Mucosa of stomach (tissue), 1 donor: ENCODE measurements around the gene BRCA1.
"Not testable (repeated sequence)": the region's sequence is repeated elsewhere in the genome, so short reads cannot be mapped to it uniquely, and the experiment has no call there.

Experiments used
- H3K27me3 ChIP-seq: one replicate; pipeline ENCODE4 v1.7.0; 2013; ENCODE audit warnings: mild to moderate bottlenecking, low read length; ENCODE audit not compliant: control insufficient read depth, insufficient read depth
- H3K36me3 ChIP-seq: one replicate; pipeline ENCODE4 v1.7.0; 2013; ENCODE audit warnings: low read length; ENCODE audit not compliant: control insufficient read depth, insufficient read depth
- H3K4me1 ChIP-seq: one replicate; pipeline ENCODE4 v1.7.0; 2013; ENCODE audit warnings: mild to moderate bottlenecking, low read length; ENCODE audit not compliant: control insufficient read depth, insufficient read depth
- H3K4me3 ChIP-seq: one replicate; pipeline ENCODE4 v1.7.0; 2013; ENCODE audit warnings: low read length
- H3K9ac ChIP-seq: one replicate; pipeline ENCODE4 v1.7.0; 2013; ENCODE audit warnings: mild to moderate bottlenecking, low read length, moderate library complexity
- H3K9me3 ChIP-seq: one replicate; pipeline ENCODE4 v1.7.0; 2013; ENCODE audit warnings: mild to moderate bottlenecking, low read length, moderate library complexity; ENCODE audit not compliant: control insufficient read depth
- donor health status: Pancreatic carcinoma.

The BRCA1 gene

DNA sequence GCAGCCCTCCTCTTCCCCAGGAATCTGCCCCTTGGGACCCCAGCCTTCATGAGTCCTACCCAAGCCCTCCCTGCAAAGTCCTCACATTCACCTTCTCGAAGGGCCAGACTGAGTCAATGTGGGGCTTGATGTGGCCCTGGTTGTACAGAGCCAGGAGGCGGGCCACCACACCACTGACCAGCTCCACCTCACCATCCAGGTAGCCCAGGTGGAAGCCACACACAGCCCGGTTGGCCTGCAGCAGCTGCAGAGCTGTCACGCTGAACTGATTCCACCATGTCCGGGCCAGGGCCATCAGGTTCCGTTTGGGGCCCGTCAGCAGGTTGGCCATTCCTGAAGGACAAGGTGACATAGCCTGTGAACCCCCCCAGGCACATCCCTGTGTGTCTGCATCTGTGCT lies 108.9 kb downstream of the BRCA1 start:
- H3K36me3 ChIP-seq, result no peaks in the 10 kb centered on the region
- H3K27me3 ChIP-seq, result no peaks in the 10 kb centered on the region
- peaks cover 49% of the 10 kb centered on the region for H3K4me1 ChIP-seq
- no peak overlapping the region for H3K4me3 ChIP-seq
- H3K9me3 ChIP-seq, result no peaks in the 10 kb centered on the region
- no peak overlapping the region for H3K9ac ChIP-seq

DNA sequence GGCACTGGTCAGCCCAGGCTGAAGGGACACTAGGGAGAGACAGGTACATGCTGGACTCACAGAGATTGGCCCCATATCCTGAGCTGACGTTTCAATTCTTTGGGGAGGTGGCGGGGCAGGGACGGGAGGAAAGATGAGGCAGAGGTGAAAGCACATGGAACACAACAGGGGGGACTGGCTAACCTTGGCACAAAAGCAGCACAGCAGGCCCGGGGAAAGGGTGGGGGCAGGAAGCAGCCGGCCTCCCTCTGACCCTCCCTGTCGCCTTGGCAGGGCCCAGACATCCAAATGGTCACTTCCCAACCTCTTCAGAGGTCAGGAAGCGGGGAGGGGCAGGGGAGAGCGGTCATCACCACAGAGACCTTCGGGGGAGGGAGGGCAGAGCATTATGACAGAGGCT lies 109.6 kb downstream of the BRCA1 start:
- H3K36me3 ChIP-seq, result no peaks in the 10 kb centered on the region
- no peak overlapping the region for H3K9ac ChIP-seq
- H3K27me3 ChIP-seq, result no peaks in the 10 kb centered on the region
- no peak overlapping the region for H3K4me3 ChIP-seq
- peaks cover 48% of the 10 kb centered on the region for H3K4me1 ChIP-seq
- no peaks in the 10 kb centered on the region for H3K9me3 ChIP-seq

DNA sequence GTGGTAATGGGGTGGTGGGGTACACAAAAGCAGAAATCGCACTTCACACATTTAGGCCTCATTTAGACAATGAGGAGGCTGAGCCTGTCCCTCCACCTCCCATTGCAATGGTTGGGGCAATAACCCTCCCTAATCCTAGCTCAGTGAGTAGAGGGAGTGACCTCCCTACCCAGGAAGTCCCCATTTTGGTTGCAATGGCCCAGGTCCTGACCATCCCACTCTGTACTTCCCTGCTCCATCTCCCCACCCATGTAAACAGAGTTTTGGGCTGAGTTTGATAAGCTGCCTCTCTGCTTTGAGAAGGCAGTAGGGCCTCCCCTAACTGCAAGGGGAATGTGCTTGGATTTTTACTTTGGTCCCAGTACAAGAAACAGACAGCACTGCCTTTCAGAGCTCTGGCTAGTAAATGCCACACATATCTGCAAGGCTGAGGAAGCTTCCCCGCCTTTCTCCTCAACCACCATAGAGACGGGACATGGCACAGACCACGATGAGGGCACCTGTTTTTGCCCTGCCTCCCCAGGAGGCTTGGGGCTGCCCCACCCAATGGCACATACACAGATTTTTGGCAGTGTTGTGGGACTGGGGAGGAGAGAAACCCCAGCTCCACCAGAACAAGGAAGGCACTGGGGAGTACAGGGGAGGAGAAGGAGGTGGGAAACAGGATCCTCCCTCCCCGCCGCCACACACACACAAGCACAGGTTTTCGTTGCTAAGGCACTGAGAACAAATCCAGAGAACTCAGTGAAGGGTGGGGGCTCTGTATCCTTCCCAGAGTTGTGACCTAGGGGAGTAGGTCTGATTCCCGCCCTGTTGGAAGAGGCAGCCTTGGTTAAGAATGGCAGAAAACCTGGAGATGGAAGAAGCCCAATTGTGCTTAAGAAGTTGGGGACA lies 110.3 kb downstream of the BRCA1 start:
- H3K27me3 ChIP-seq, result no peaks in the 10 kb centered on the region
- no peak overlapping the region for H3K9ac ChIP-seq
- H3K4me3 ChIP-seq, result no peak overlapping the region
- no peaks in the 10 kb centered on the region for H3K9me3 ChIP-seq
- H3K4me1 ChIP-seq, result peaks cover 48% of the 10 kb centered on the region
- no peaks in the 10 kb centered on the region for H3K36me3 ChIP-seq

DNA sequence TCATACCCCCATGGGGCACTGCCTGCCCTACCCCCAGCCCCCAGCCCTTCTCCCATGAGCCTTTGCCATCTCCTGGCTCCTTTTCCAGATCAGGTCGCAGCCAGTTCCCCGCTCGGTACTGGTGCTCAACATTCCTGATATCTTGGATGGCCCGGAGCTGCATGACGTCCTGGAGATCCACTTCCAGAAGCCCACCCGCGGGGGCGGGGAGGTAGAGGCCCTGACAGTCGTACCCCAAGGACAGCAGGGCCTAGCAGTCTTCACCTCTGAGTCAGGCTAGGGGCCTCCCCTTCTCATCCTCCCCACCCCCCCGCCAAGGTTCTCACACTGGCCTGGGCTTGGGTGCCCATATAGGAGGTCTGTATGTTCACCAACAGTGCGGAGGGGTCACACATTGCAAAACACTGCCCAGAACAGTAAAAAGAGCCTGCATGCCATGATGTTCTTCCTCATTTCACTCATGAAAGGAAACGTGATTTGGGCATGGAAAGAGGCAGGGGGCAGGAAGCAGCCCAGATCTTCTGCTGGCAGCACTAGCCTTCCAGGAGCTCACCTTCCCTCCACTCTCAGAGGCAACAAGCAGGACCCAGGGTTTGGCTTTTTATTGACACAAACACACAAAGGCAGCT lies 111.0 kb downstream of the BRCA1 start:
- H3K36me3 ChIP-seq, result no peaks in the 10 kb centered on the region
- H3K27me3 ChIP-seq, result no peaks in the 10 kb centered on the region
- H3K9me3 ChIP-seq, result no peaks in the 10 kb centered on the region
- no peak overlapping the region for H3K4me3 ChIP-seq
- no peak overlapping the region for H3K9ac ChIP-seq
- H3K4me1 ChIP-seq, result peaks cover 42% of the 10 kb centered on the region

DNA sequence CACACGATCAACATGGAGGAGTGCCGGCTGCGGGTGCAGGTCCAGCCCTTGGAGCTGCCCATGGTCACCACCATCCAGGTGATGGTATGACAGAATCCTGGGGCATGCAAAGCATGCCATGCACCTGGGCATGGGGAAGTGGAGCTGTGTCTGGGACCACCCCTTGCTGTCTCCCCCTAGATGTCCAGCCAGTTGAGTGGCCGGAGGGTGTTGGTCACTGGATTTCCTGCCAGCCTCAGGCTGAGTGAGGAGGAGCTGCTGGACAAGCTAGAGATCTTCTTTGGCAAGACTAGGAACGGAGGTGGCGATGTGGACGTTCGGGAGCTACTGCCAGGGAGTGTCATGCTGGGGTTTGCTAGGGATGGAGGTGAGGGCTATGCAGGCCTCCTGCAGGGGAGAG lies 111.9 kb downstream of the BRCA1 start:
- H3K4me3 ChIP-seq, result no peak overlapping the region
- no peaks in the 10 kb centered on the region for H3K36me3 ChIP-seq
- H3K9ac ChIP-seq, result no peak overlapping the region
- peaks cover 37% of the 10 kb centered on the region for H3K4me1 ChIP-seq
- no peaks in the 10 kb centered on the region for H3K27me3 ChIP-seq
- no peaks in the 10 kb centered on the region for H3K9me3 ChIP-seq

DNA sequence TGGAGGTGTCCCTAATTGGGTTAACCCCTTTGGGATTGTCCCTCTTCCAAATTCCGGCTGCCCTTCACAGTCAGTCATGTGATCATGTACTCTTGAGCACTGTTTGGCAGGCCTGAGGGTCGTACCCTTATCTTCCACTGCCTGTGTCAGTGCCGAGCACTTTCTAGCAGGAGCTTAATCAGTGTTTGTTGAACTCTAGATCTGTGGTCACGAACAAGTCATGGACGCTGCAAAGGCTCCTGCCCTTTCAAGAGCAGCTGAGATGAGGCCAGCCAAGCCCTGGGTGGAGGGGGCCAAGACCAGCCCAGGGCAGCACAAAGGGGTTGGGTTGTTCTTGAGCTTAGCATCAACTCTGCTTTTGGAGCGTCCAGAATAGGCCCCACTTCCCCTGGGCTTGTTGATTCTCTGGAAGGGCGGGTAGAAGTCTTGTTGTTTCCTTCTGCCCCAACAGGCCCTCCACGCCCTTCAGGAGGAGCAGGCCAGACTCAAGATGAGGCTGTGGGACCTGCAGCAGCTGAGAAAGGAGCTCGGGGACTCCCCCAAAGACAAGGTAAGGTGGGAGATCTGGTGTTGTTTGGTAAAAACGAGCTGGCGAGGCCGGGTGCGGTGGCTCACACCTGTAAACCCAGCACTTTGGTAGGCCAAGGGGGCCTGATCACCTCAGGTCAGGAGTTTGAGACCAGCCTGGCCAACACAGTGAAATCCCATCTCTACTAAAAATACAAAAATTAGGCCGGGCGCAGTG lies 113.3 kb downstream of the BRCA1 start:
- peak overlapping the region; percentile 39 for H3K9ac ChIP-seq
- no peaks in the 10 kb centered on the region for H3K27me3 ChIP-seq
- peaks cover 40% of the 10 kb centered on the region for H3K4me1 ChIP-seq
- H3K36me3 ChIP-seq, result no peaks in the 10 kb centered on the region
- H3K9me3 ChIP-seq, result no peaks in the 10 kb centered on the region
- H3K4me3 ChIP-seq, result no peak overlapping the region

DNA sequence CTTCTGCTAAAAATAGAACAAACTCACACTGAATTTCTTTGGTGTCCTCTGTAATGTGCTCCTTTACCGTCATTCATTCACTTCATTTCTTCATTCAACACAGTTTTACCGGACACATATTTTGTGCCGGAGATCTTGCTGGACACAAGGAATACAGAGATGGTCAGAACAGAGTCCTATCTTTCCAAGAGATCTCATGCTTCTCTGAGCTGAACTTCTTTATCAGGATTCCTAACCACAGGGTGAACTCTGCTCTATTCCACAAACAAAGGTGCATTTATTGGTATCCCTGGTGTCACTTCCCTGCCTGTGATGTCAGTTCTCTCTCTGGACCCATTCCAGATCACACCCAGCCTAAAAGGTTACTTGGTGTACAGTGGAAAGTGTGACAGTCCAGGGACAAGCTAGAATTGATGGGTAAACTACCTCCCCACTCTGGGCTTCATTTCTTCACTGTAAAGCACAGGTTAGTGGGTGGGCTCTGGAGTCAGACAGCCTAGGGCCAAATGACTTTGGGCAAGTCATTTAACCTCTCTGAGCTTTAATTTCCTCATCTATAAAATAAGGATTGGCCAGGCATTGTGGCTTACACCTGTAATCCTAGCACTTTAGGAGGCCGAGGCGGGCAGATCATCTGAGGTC lies 114.4 kb downstream of the BRCA1 start:
- no peak overlapping the region for H3K4me3 ChIP-seq
- no peaks in the 10 kb centered on the region for H3K36me3 ChIP-seq
- H3K27me3 ChIP-seq, result no peaks in the 10 kb centered on the region
- H3K9me3 ChIP-seq, result no peaks in the 10 kb centered on the region
- no peak overlapping the region for H3K9ac ChIP-seq
- peaks cover 40% of the 10 kb centered on the region for H3K4me1 ChIP-seq

DNA sequence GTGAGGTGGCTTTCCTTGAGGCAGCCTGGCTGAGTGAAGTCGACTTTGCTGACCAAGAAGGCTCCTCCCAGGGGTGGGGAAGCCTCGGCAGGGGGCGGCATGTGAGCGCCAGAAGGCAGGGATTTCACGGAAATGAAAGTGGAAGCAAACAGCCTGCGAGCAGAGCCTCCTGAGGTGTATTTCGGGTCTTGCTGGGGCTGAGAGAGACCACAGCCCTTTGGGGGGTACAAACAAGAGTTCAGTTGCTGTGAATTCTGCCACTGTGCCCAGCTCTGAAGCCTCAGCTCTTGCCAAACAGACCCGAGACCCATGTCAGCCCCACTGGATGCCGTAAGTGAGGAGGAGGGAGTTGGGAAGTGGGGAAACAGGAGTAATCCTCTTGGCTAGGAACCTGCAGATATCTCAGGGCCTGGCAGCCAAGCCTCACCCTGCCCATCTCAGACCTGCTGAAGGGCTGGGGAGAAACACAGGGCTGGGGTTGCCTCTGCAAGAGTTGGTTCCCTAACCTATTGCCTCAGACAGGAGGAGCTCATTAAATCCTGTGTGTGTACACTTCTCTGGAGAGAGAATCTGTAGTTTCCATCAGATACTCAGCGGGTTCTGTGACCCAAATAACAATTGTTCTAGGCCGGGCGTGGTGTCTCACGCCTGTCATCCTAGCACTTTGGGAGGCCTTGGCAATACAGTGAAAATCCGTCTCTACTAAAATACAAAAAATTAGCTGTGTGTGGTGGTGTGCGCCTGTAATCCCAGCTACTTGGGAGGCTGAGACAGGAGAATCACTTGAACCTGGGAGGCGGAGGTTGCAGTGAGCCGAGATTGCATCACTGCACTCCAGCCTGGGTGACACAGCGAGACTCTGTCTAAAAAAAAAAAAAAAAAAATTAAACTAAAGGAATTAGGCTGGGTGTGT lies 118.3 kb downstream of the BRCA1 start, which contains the start of gene IFI35:
Gene IFI35 (plus strand): TSS at position 146 of the 913 bp plus-strand sequence. CDS start 164 bp downstream, at position 310.
- Histone ChIP-seq H3K4me3 (peak within 1 kb of the TSS; percentile 100), H3K9ac (peak within 1 kb of the TSS; percentile 99), H3K4me1 (peaks cover 20% of the 10 kb centered on the region), H3K9me3 (no peaks in the 10 kb centered on the region), H3K27me3 (no peaks in the 10 kb centered on the region), H3K36me3 (no peaks in the 10 kb centered on the region)

DNA sequence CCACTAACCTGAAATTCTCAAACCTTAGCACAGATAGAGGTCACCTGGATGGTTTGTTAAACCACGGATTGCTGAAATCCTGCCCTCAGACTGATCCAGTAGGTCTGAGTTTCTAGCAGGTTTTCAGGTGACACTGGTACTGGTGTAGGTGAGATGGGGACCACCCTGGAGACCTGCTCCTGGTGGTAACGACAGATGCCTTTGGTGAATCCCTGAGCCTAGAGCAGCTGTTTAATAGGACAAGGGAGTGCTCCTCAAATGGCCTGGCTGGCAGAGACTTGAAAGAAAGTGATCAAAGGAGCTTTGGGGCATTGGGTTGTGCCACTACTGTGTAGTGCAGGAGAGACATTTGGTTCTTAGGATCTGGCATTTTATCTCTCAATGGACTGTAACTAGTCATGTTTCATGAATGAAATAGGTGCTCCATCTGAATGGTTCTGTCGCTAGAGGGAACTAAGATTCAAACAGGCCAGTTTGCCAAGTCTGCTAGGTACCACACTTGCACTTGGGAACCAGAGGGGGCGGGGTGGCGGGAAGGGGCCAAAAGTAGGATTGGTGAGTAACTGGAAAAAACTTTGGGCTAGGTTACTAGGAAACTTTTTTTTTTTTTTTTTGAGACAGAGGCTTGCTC lies 121.5 kb downstream of the BRCA1 start:
- no peaks in the 10 kb centered on the region for H3K27me3 ChIP-seq
- H3K9me3 ChIP-seq, result no peaks in the 10 kb centered on the region
- H3K9ac ChIP-seq, result no peak overlapping the region
- H3K4me1 ChIP-seq, result peaks cover 19% of the 10 kb centered on the region
- H3K36me3 ChIP-seq, result no peaks in the 10 kb centered on the region
- H3K4me3 ChIP-seq, result no peak overlapping the region

DNA sequence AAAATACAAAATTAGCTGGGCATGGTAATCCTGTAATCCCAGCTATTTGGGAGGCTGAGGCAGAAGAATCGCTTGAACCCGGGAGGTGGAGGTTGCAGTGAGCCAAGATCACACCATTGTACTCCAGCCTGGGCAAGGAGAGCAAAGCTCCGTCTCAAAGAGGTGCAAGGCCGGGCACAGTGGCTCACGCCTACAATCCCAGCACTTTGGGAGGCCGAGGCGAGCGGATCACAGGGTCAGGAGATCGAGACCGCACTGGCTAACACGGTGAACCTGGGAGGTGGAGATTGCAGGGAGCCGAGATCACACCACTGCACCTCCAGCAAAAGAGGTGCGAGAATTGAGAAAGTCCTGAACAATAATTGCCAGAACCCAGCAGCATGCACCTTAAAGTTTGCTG lies 124.3 kb downstream of the BRCA1 start:
- H3K27me3 ChIP-seq, H3K4me3 ChIP-seq, H3K9me3 ChIP-seq, H3K9ac ChIP-seq, H3K36me3 ChIP-seq: not testable (repeated sequence)
- H3K4me1 ChIP-seq, result peaks cover 12% of the 10 kb centered on the region
